ENCODE results near the gene SHROOM1. TPM values are rescaled to one million over a fixed set of nuclear protein-coding genes. Genes with fewer than 3 reads are reported as not detected.

SHROOM1 gene
- total RNA-seq, 1 experiment from 2014 or later: 13.5 TPM

GRCh38 chr5:132773114-132773513 lies 57.3 kb downstream of the SHROOM1 start:
- ATAC-seq (no peak), DNase-seq (ENCODE audit: low read depth, low spot score) (no peak)
- Histone ChIP-seq H3K36me3 (ENCODE audit: control insufficient read depth, insufficient read depth, low read length) (no peaks in the 10 kb centered on the region), H3K9me3 (ENCODE audit: control insufficient read depth, insufficient read depth, low read depth, low read length) (no peaks in the 10 kb centered on the region), H3K27ac (ENCODE audit: low read length) (no peak overlapping the region), H3K4me1 (ENCODE audit: control insufficient read depth, insufficient read depth, low read length) (peaks cover 11% of the 10 kb centered on the region; the same call in 1 of the 2 replicates), H3K4me3 (ENCODE audit: low read depth in 2 of 2, low read length in 2 of 2) (no peak overlapping the region), H3K27me3 (ENCODE audit: control insufficient read depth, insufficient read depth, low read length) (no peaks in the 10 kb centered on the region)
- ChIA-PET CTCF (interaction anchor here (0.7 kb wide), 1 partner anchor 19 kb away, joined by 3 read pairs; no protein-coding TSS in a partner anchor), POLR2A (no interaction called here)
- intact Hi-C loops (cut with micrococcal nuclease; ENCODE audit: unreplicated experiment) (no loop called here), in situ Hi-C loops (cut with HindIII; ENCODE audit: low pct_unique_long_range_greater_than_20kb, low sequenced_read_pairs) (no loop called here)
- TF ChIP-seq TCF7L2 (IDR thresholded peaks at IDR 0.05; ENCODE audit: low read depth, low read length) (no peak), REST (IDR thresholded peaks at IDR 0.05; ENCODE audit: insufficient read depth in 1 of 2, low read depth in 2 of 2, low read length in 1 of 2) (no peak), CTCF (IDR thresholded peaks at IDR 0.05) (no peak), POLR2AphosphoS5 (IDR thresholded peaks at IDR 0.05; ENCODE audit: low read depth, low read length) (no peak), SIN3A (IDR thresholded peaks at IDR 0.05; ENCODE audit: borderline replicate concordance, insufficient read depth, low read depth, low read length) (no peak)
- BruUV-seq (replicated peaks): no TSS peak

GRCh38 chr5:132772291-132773070 lies 58.0 kb downstream of the SHROOM1 start:
- ChIA-PET CTCF (interaction anchor here (0.7 kb wide), 1 partner anchor 18 kb away, joined by 3 read pairs; no protein-coding TSS in a partner anchor), POLR2A (no interaction called here)
- no peaks in the 10 kb centered on the region for H3K36me3 ChIP-seq (ENCODE audit: control insufficient read depth, insufficient read depth, low read length)
- TF ChIP-seq POLR2AphosphoS5 (IDR thresholded peaks at IDR 0.05; ENCODE audit: low read depth, low read length) (no peak), TCF7L2 (IDR thresholded peaks at IDR 0.05; ENCODE audit: low read depth, low read length) (no peak), CTCF (IDR thresholded peaks at IDR 0.05) (no peak), SIN3A (IDR thresholded peaks at IDR 0.05; ENCODE audit: borderline replicate concordance, insufficient read depth, low read depth, low read length) (no peak)
- no peaks in the 10 kb centered on the region for H3K9me3 ChIP-seq (ENCODE audit: control insufficient read depth, insufficient read depth, low read depth, low read length)
- H3K4me1 ChIP-seq (ENCODE audit: control insufficient read depth, insufficient read depth, low read length): peaks cover 11% of the 10 kb centered on the region; the same call in 1 of the 2 replicates
- DNase-seq (ENCODE audit: low read depth, low spot score): no peak
- intact Hi-C loops (cut with micrococcal nuclease; ENCODE audit: unreplicated experiment) (no loop called here), in situ Hi-C loops (cut with HindIII; ENCODE audit: low pct_unique_long_range_greater_than_20kb, low sequenced_read_pairs) (no loop called here)
- no peaks in the 10 kb centered on the region for H3K27me3 ChIP-seq (ENCODE audit: control insufficient read depth, insufficient read depth, low read length)
- no peak for ATAC-seq
- BruUV-seq (replicated peaks): no TSS peak
- H3K4me3 ChIP-seq (ENCODE audit: low read depth in 2 of 2, low read length in 2 of 2): no peak overlapping the region
- H3K27ac ChIP-seq (ENCODE audit: low read length): no peak overlapping the region

Other genes with a start within 250 kb of the SHROOM1 start
- gene IL13, start 172.5 kb downstream of the SHROOM1 start, total RNA-seq (2021; ENCODE audit: unreplicated experiment): not detected
- gene IL4, start 156.7 kb downstream of the SHROOM1 start, total RNA-seq (2021; ENCODE audit: unreplicated experiment): not detected
- 17.1 TPM for gene KIF3A, start 93.1 kb downstream of the SHROOM1 start, total RNA-seq (2021; ENCODE audit: unreplicated experiment)
- 0.49 TPM for gene CCNI2, start 83.2 kb downstream of the SHROOM1 start, total RNA-seq (2021; ENCODE audit: unreplicated experiment)
- gene SEPTIN8, start 53.4 kb downstream of the SHROOM1 start, total RNA-seq (2021; ENCODE audit: unreplicated experiment): 22.8 TPM
- not detected for gene SOWAHA, start 17.3 kb downstream of the SHROOM1 start, total RNA-seq (2021; ENCODE audit: unreplicated experiment)
- gene GDF9, start 35.8 kb upstream of the SHROOM1 start, total RNA-seq (2021; ENCODE audit: unreplicated experiment): 0.54 TPM
- gene UQCRQ, start 36.0 kb upstream of the SHROOM1 start, total RNA-seq (2021; ENCODE audit: unreplicated experiment): 475 TPM
- 1.4 TPM for gene LEAP2, start 43.0 kb upstream of the SHROOM1 start, total RNA-seq (2021; ENCODE audit: unreplicated experiment)
- 78.3 TPM for gene AFF4, start 133.0 kb upstream of the SHROOM1 start, total RNA-seq (2021; ENCODE audit: unreplicated experiment)
- gene ZCCHC10, start 195.9 kb upstream of the SHROOM1 start, total RNA-seq (2021; ENCODE audit: unreplicated experiment): 30.8 TPM
- 247 TPM for gene HSPA4, start 221.4 kb upstream of the SHROOM1 start, total RNA-seq (2021; ENCODE audit: unreplicated experiment)